Upper lobe of left lung (tissue), 4 donors: ENCODE data around the gene LAMA2.

Experiments used
- EP300 ChIP-seq, 4 donors: sonication (generic); formaldehyde crosslinking; IDR thresholded peaks; one replicate each; pipeline ENCODE4 v1.5.1; 2017; ENCODE audit warnings: antibody characterized with exemption in 4 of 4, control low read depth in 2 of 4
- POLR2A ChIP-seq, 4 donors: fragments of 450-650 bp; IDR thresholded peaks; one replicate each; pipeline ENCODE4 v1.5.1; 2016 to 2017; ENCODE audit warnings: antibody characterized with exemption in 4 of 4, mild to moderate bottlenecking in 2 of 4

GRCh38 chr6:129253727-129254126 lies 370.8 kb downstream of the LAMA2 start:
- TF ChIP-seq EP300 (IDR thresholded peaks at IDR 0.05) (no peak), POLR2A (IDR thresholded peaks at IDR 0.05) (no peak)
